H1 (cell line): ENCODE data around the gene ZFYVE16. TPM values are rescaled to one million over a fixed set of nuclear protein-coding genes. Genes with fewer than 3 reads are reported as not detected.
A peak's percentile ranks its signal among the peaks of the same experiment; 100 is the strongest.

ENCODE experiments used
- CTCF ChIA-PET: fragments of 300-600 bp; sonication (Branson Sonifier 250); formaldehyde crosslinking; loops from one replicate; lab custom pipeline; 2021; ENCODE audit not compliant: partially characterized antibody; lab: Charles Lee
- POLR2A ChIA-PET: fragments of 300-600 bp; sonication (Branson Sonifier 250); formaldehyde crosslinking; loops from one replicate; lab custom pipeline; 2021; ENCODE audit warnings: inconsistent platforms; ENCODE audit not compliant: partially characterized antibody; lab: Charles Lee
- DNase-seq, 2 experiments: peaks; one replicate each; pipeline versions ENCODE4 v3.0.0 to v3.0.0-alpha.2; 2010 to 2022; ENCODE audit warnings: low spot score in 2 of 2, low read depth in 1 of 2, mixed read lengths in 1 of 2
- FAIRE-seq: peaks from 2 replicates; lab custom pipeline; 2011; peaks lifted over from hg19 to GRCh38; lab: Jason Lieb, UNC
- H2AFZ ChIP-seq: 2 replicates; pipeline ENCODE4 v1.8.1; 2012; ENCODE audit warnings: low read length, inconsistent platforms
- H2AK5ac ChIP-seq: 2 replicates; pipeline ENCODE4 v1.6.1; 2013; ENCODE audit warnings: low read depth, low read length
- H2BK120ac ChIP-seq: replicated peaks from 2 replicates; pipeline ENCODE3; 2013; ENCODE audit warnings: low read depth, low read length, inconsistent platforms
- H2BK12ac ChIP-seq: 2 replicates; pipeline ENCODE4 v1.6.1; 2013; ENCODE audit warnings: low read depth, low read length
- H2BK15ac ChIP-seq: 2 replicates; pipeline ENCODE4 v1.6.1; 2013; ENCODE audit warnings: low read length
- H2BK20ac ChIP-seq: 2 replicates; pipeline ENCODE4 v1.6.1; 2013; ENCODE audit warnings: low read length
- H2BK5ac ChIP-seq: 2 replicates; pipeline ENCODE4 v1.6.1; 2013; ENCODE audit warnings: low read depth, low read length
- H3K14ac ChIP-seq: 2 replicates; pipeline ENCODE4 v1.6.1; 2013; ENCODE audit warnings: inconsistent platforms; ENCODE audit not compliant: insufficient read length
- H3K18ac ChIP-seq: 2 replicates; pipeline ENCODE4 v1.6.1; 2013; ENCODE audit warnings: low read length; ENCODE audit errors: extremely low read depth
- H3K23ac ChIP-seq: 2 replicates; pipeline ENCODE4 v1.6.1; 2013; ENCODE audit warnings: inconsistent platforms; ENCODE audit not compliant: insufficient read length
- H3K23me2 ChIP-seq: 2 replicates; pipeline ENCODE4 v1.6.1; 2013; ENCODE audit warnings: low read depth, low read length
- H3K27ac ChIP-seq: 2 replicates; pipeline ENCODE4 v1.6.1; 2011; ENCODE audit warnings: low read depth, low read length, inconsistent platforms
- H3K27me3 ChIP-seq, 4 experiments: replicated peaks in 1 of 4; 1 replicate in 1 of 4; 2 replicates in 3 of 4; pipeline versions ENCODE4 v1.6.1 to v1.8.1; 2011 to 2013; ENCODE audit warnings: low read length in 3 of 4, mild to moderate bottlenecking in 3 of 4, inconsistent platforms in 2 of 4, mixed read lengths in 2 of 4, moderate library complexity in 1 of 4; ENCODE audit not compliant: control insufficient read depth in 3 of 4, insufficient read depth in 3 of 4; ENCODE audit errors: extremely low read depth in 1 of 4
- H3K36me3 ChIP-seq, 4 experiments: 2 replicates each; pipeline versions ENCODE4 v1.6.1 to v1.8.1; 2011 to 2013; ENCODE audit warnings: mild to moderate bottlenecking in 4 of 4, low read length in 3 of 4, moderate library complexity in 2 of 4, control low read depth in 1 of 4, inconsistent platforms in 1 of 4; ENCODE audit not compliant: insufficient read depth in 4 of 4, control insufficient read depth in 2 of 4
- H3K4ac ChIP-seq: replicated peaks from 2 replicates; pipeline ENCODE3; 2013; ENCODE audit warnings: low read length, low read depth, mixed read lengths, inconsistent platforms; ENCODE audit not compliant: insufficient read length
- H3K4me1 ChIP-seq, 4 experiments: replicated peaks in 1 of 4; 1 replicate in 1 of 4; 2 replicates in 3 of 4; pipeline versions ENCODE4 v1.6.1 to v1.8.1; 2011 to 2013; ENCODE audit warnings: low read length in 3 of 4, inconsistent platforms in 2 of 4, mixed read lengths in 1 of 4; ENCODE audit not compliant: insufficient read depth in 4 of 4, control insufficient read depth in 3 of 4
- H3K4me2 ChIP-seq, 2 experiments: 2 replicates each; pipeline versions ENCODE4 v1.6.1 to v1.8.1; 2011 to 2013; ENCODE audit warnings: low read depth in 2 of 2, low read length in 2 of 2, control low read depth in 1 of 2, inconsistent platforms in 1 of 2, mild to moderate bottlenecking in 1 of 2; ENCODE audit not compliant: insufficient read depth in 1 of 2
- H3K4me3 ChIP-seq, 4 experiments: fragments of 200-600, 300-600 bp in 1 of 4; sonication (generic), shearing (Covaris generic), sonication (Bioruptor Twin) in 1 of 4; 2 replicates each; pipeline versions ENCODE4 v1.5.1 to v1.8.1; 2011 to 2016; ENCODE audit warnings: low read length in 4 of 4, low read depth in 3 of 4, control low read depth in 2 of 4, inconsistent platforms in 2 of 4, mild to moderate bottlenecking in 2 of 4, mixed read lengths in 1 of 4, moderate library complexity in 1 of 4; ENCODE audit not compliant: insufficient read depth in 2 of 4; ENCODE audit errors: extremely low read depth in 1 of 4
- H3K56ac ChIP-seq: replicated peaks from 2 replicates; pipeline ENCODE3; 2013; ENCODE audit warnings: low read depth, mild to moderate bottlenecking, mixed read lengths, low read length, inconsistent platforms; ENCODE audit not compliant: insufficient read length
- H3K79me1 ChIP-seq: 2 replicates; pipeline ENCODE4 v1.6.1; 2013; ENCODE audit warnings: low read depth, low read length, control low read depth
- H3K79me2 ChIP-seq, 2 experiments: 2 replicates each; pipeline versions ENCODE4 v1.6.1 to v1.8.1; 2012 to 2013; ENCODE audit warnings: low read length in 2 of 2, mild to moderate bottlenecking in 2 of 2, inconsistent platforms in 1 of 2; ENCODE audit not compliant: insufficient read depth in 2 of 2, control insufficient read depth in 1 of 2
- H3K9ac ChIP-seq, 4 experiments: replicated peaks in 1 of 4; 1 replicate in 1 of 4; 2 replicates in 3 of 4; pipeline versions ENCODE4 v1.6.1 to v1.8.1; 2011 to 2013; ENCODE audit warnings: low read depth in 3 of 4, low read length in 3 of 4, control low read depth in 2 of 4, mild to moderate bottlenecking in 2 of 4, moderate library complexity in 2 of 4, inconsistent platforms in 1 of 4; ENCODE audit errors: extremely low read depth in 1 of 4
- H3K9me3 ChIP-seq, 2 experiments: 2 replicates each; pipeline versions ENCODE4 v1.6.1 to v1.8.1; 2012 to 2013; ENCODE audit warnings: mild to moderate bottlenecking in 2 of 2, moderate library complexity in 2 of 2, control low read depth in 1 of 2, inconsistent platforms in 1 of 2, low read depth in 1 of 2, low read length in 1 of 2, mixed read lengths in 1 of 2; ENCODE audit not compliant: insufficient read depth in 2 of 2
- H4K20me1 ChIP-seq, 2 experiments: replicated peaks in 1 of 2; 2 replicates each; pipeline versions ENCODE3 to v1.8.1; 2011 to 2013; ENCODE audit warnings: inconsistent platforms in 2 of 2, low read length in 2 of 2, mild to moderate bottlenecking in 1 of 2; ENCODE audit not compliant: insufficient read depth in 2 of 2, control insufficient read depth in 1 of 2
- H4K5ac ChIP-seq: 2 replicates; pipeline ENCODE4 v1.6.1; 2013; ENCODE audit warnings: low read length, low read depth, mixed read lengths, inconsistent platforms; ENCODE audit not compliant: insufficient read length
- H4K8ac ChIP-seq: 2 replicates; pipeline ENCODE4 v1.8.0; 2013; ENCODE audit warnings: mild to moderate bottlenecking, moderate library complexity, low read length, inconsistent platforms; ENCODE audit not compliant: insufficient read depth; ENCODE audit errors: extremely low read depth
- H4K91ac ChIP-seq: replicated peaks from 2 replicates; pipeline ENCODE3; 2013; ENCODE audit warnings: low read length, mixed read lengths, inconsistent platforms; ENCODE audit not compliant: insufficient read length
- ASH2L ChIP-seq: fragments of 200-600, 300-600 bp; sonication (generic); IDR thresholded peaks from one replicate; pipeline ENCODE4 v1.7.1; 2017; ENCODE audit warnings: low read length
- BRCA1 ChIP-seq: IDR thresholded peaks from 2 replicates; pipeline ENCODE4 v1.6.1; 2012; ENCODE audit warnings: low read depth, low read length, improper control_type of control experiment
- GABPA ChIP-seq: IDR thresholded peaks from 2 replicates; pipeline ENCODE4 v1.6.1; 2011; ENCODE audit warnings: mild to moderate bottlenecking, low read length, moderate library complexity, borderline replicate concordance; ENCODE audit not compliant: insufficient read depth
- HDAC2 ChIP-seq, 2 experiments: fragments of 300-600 bp in 1 of 2; sonication (generic) in 1 of 2; IDR thresholded peaks; 2 replicates each; pipeline ENCODE4 v1.6.1; 2011 to 2012; ENCODE audit warnings: low read depth in 2 of 2, low read length in 2 of 2, mild to moderate bottlenecking in 2 of 2, moderate library complexity in 2 of 2, borderline replicate concordance in 1 of 2, inconsistent platforms in 1 of 2
- PHF8 ChIP-seq: fragments of 200-600 bp; sonication (generic); conservative IDR thresholded peaks from 2 replicates; pipeline ENCODE4 v1.7.1; 2012; ENCODE audit warnings: low read depth, mild to moderate bottlenecking, inconsistent platforms, low read length, moderate library complexity
- POLR2A ChIP-seq, 2 experiments: IDR thresholded peaks; 1 replicate in 1 of 2; 2 replicates in 1 of 2; pipeline ENCODE4 v1.6.1; 2011; ENCODE audit warnings: low read depth in 2 of 2, low read length in 2 of 2, mild to moderate bottlenecking in 2 of 2; ENCODE audit errors: control extremely low read depth in 1 of 2
- POU5F1 ChIP-seq: IDR thresholded peaks from 2 replicates; pipeline ENCODE4 v1.6.1; 2011; ENCODE audit warnings: low read depth, mild to moderate bottlenecking, low read length, moderate library complexity
- RAD21 ChIP-seq, 2 experiments: IDR thresholded peaks in 1 of 2; conservative IDR thresholded peaks in 1 of 2; 2 replicates each; pipeline ENCODE4 v1.6.1; 2011; ENCODE audit warnings: low read depth in 2 of 2, low read length in 2 of 2, improper control_type of control experiment in 1 of 2, inconsistent platforms in 1 of 2, mild to moderate bottlenecking in 1 of 2, moderate library complexity in 1 of 2
- RNF2 ChIP-seq: fragments of 200-900, 300-1000 bp; sonication (generic); IDR thresholded peaks from 2 replicates; pipeline ENCODE4 v1.7.1; 2016; ENCODE audit warnings: borderline replicate concordance, low read depth, mild to moderate bottlenecking, antibody characterized with exemption, low read length; ENCODE audit not compliant: poor library complexity, severe bottlenecking; ENCODE audit errors: missing control alignments
- SP1 ChIP-seq: IDR thresholded peaks from 2 replicates; pipeline ENCODE4 v1.6.1; 2011; ENCODE audit warnings: low read depth, low read length
- TCF12 ChIP-seq: IDR thresholded peaks from 2 replicates; pipeline ENCODE4 v1.6.1; 2011; ENCODE audit warnings: low read depth, mild to moderate bottlenecking, low read length
- WGBS, 2 experiments: shearing (Covaris generic) in 1 of 2; methylation state at CpG; one replicate each; pipeline versions ENCODE4 v1.1.6 to v1.1.7; 2013 to 2015; ENCODE audit warnings: low lambda C conversion rate in 2 of 2, mixed read lengths in 2 of 2, inconsistent platforms in 1 of 2, low coverage in 1 of 2, missing lambda C conversion rate in 1 of 2; ENCODE audit not compliant: insufficient replicate concordance in 2 of 2, insufficient coverage in 1 of 2, insufficient read length in 1 of 2; ENCODE audit errors: extremely low coverage in 1 of 2, missing lambda C conversion rate in 1 of 2; 5-methylcytosine and 5-hydroxymethylcytosine counted together
- polyA plus RNA-seq, 7 experiments: library from polyadenylated mRNA; depleted of rRNA in 3 of 7; stranded (reverse) in 5 of 7; unstranded in 2 of 7; fragments of >200 nt in 5 of 7; fragments of 200-250 nt in 2 of 7; gene quantifications; 1 replicate in 5 of 7; 2 replicates in 1 of 7; 4 replicates in 1 of 7; pipeline versions ENCODE4 v1.2.1 to v1.2.3, GENCODE V29; 2011 to 2013; ENCODE audit warnings: missing spikeins in 2 of 7, mixed read lengths in 2 of 7
- total RNA-seq: library from RNA; stranded (reverse); fragmentation: NEBNext Ultra II Directional; extraction: Animal tissue kit (Norgen Biotek cat#: 25700); gene quantifications from 2 replicates; pipeline ENCODE4 v1.2.1, GENCODE V29; 2021
- TF ChIP-seq, protein P1 (sequence below): IDR thresholded peaks from 2 replicates; pipeline ENCODE4 v1.6.1; 2012; ENCODE audit warnings: inconsistent platforms

ZFYVE16 gene
- total and polyA plus RNA-seq, 2 of the 8 experiments (the other 6 are each of a cell fraction or from before 2014, with no cell fraction given), result 3.6 to 24.2 TPM

DNA sequence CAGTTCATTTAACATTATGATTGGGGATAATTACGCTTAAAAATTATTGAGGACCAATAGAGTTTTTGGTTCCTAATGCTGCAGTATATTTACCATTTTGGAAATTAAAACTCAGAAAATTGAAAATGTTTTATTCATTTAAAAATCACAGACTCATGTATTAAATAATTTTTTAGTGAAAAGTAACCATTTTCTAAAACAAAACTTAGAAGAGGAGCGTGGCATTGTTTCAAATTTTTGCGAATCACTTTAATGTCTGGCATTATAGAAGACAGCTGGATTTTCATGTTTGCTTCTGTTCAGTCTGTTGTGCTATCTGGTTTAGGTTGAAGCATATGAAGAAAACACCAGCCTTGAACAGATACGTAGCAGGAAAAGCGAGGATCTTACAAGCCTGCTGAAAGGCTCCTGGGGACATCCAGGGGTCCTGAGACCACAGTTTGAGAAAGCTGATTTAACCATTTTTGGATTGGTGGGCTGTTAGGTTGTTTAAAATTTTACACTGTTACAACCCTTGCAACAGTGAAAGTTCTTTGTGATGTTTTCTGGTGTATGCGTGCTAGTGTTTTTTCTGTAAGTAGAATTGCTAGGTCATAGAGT, 1.6 kb downstream of the ZFYVE16 start:
- CTCF ChIA-PET, result no interaction called here
- Histone ChIP-seq H4K5ac (no peak overlapping the region), H4K20me1 (no peaks in the 10 kb centered on the region), H3K4ac (no peak overlapping the region), H3K23me2 (peaks cover 2% of the 10 kb centered on the region; the same call in 1 of the 2 replicates), H3K23ac (no peak overlapping the region), H3K4me3 (peak overlapping the region in 1 of 4 experiments; percentile 92; a peak in 3 of 8 replicates), H3K36me3 (no peaks in the 10 kb centered on the region; a peak in 1 of 8 replicates), H3K27me3 (no peaks in the 10 kb centered on the region), H3K9me3 (no peaks in the 10 kb centered on the region), H3K9ac (no peak overlapping the region), H3K4me2 (peak overlapping the region; percentile 63 to 99), H2AFZ (no peak overlapping the region), H2BK15ac (no peak overlapping the region), H3K14ac (no peak overlapping the region), H4K91ac (no peak overlapping the region), H2BK12ac (no peak overlapping the region), H2BK120ac (no peak overlapping the region), H3K56ac (no peak overlapping the region), H2BK5ac (no peak overlapping the region), H3K4me1 (no peaks in the 10 kb centered on the region), H3K79me2 (peaks cover 0 to 43% of the 10 kb centered on the region in 2 experiments; a peak in 3 of 4 replicates), H4K8ac (no peak overlapping the region), H2BK20ac (no peak overlapping the region), H2AK5ac (no peak overlapping the region), H3K27ac (no peak overlapping the region), H3K79me1 (peaks cover 6% of the 10 kb centered on the region; the same call in 1 of the 2 replicates), H3K18ac (no peak overlapping the region)
- WGBS, 2 experiments, result 81% methylated on average over 6 of the region's 6 CpGs; no CpG with 5 or more reads in 1 of the 2 experiments
- POLR2A ChIA-PET, result no interaction called here
- FAIRE-seq (no peak), DNase-seq (no peak)
- TF ChIP-seq POU5F1, result no peak
- TF ChIP-seq PHF8, result no peak
- TF ChIP-seq RNF2, result no peak
- no peak for TF ChIP-seq POLR2A (IDR thresholded peaks at IDR 0.05; ENCODE audit: control extremely low read depth in 1 of 2, low read depth in 2 of 2, low read length in 2 of 2)
- TF ChIP-seq, protein P1, sequence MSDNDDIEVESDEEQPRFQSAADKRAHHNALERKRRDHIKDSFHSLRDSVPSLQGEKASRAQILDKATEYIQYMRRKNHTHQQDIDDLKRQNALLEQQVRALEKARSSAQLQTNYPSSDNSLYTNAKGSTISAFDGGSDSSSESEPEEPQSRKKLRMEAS, result no peak
- no peak for TF ChIP-seq GABPA
- TF ChIP-seq RAD21 (IDR thresholded peaks at IDR 0.05 in 1 of 2, conservative IDR thresholded peaks at IDR 0.05 in 1 of 2; ENCODE audit: low read depth in 2 of 2, low read length in 2 of 2), result no peak
- no peak for TF ChIP-seq HDAC2 (IDR thresholded peaks at IDR 0.05; ENCODE audit: borderline replicate concordance in 1 of 2, low read depth in 2 of 2, low read length in 2 of 2)
- no peak for TF ChIP-seq SP1
- TF ChIP-seq BRCA1, result no peak
- TF ChIP-seq ASH2L, result no peak
- no peak for TF ChIP-seq TCF12
- TF ChIP-seq, all 59 proteins: peak for 0
